SU-DHL-6 (cell line): ENCODE data around the gene HCAR3.

Source experiments
- H2AFZ ChIP-seq: fragments of 200-600 bp; sonication (generic); 2 replicates; pipeline ENCODE4 v1.6.1; 2014; ENCODE audit warnings: low read depth, mild to moderate bottlenecking, moderate library complexity, mixed read lengths, antibody characterized with exemption, low read length; ENCODE audit not compliant: severe bottlenecking
- H3F3A ChIP-seq: fragments of 200-600 bp; shearing (Covaris generic); 2 replicates; pipeline ENCODE4 v1.6.0; 2016; ENCODE audit warnings: antibody characterized with exemption, mild to moderate bottlenecking; ENCODE audit not compliant: insufficient read depth
- H3K27ac ChIP-seq: fragments of 200-600 bp; sonication (generic); 2 replicates; pipeline ENCODE4 v1.5.1; 2016; ENCODE audit warnings: low read depth, mild to moderate bottlenecking, low read length, moderate library complexity, mixed read lengths
- H3K27me3 ChIP-seq: fragments of 200-600 bp; sonication (generic), shearing (Covaris generic); 2 replicates; pipeline ENCODE4 v1.6.0; 2014; ENCODE audit warnings: mild to moderate bottlenecking, low read length
- H3K36me3 ChIP-seq: fragments of 200-600 bp; sonication (generic); 2 replicates; pipeline ENCODE4 v1.6.1; 2014; ENCODE audit warnings: mild to moderate bottlenecking, low read length, mixed read lengths
- H3K4me2 ChIP-seq: fragments of 300-600, 200-600 bp; shearing (Covaris generic), sonication (generic); 2 replicates; pipeline ENCODE4 v1.6.0; 2014; ENCODE audit warnings: low read length, low read depth, mild to moderate bottlenecking; ENCODE audit not compliant: poor library complexity, severe bottlenecking
- H3K4me3 ChIP-seq: fragments of 200-600 bp; sonication (generic); 2 replicates; pipeline ENCODE4 v1.5.1; 2014; ENCODE audit warnings: antibody characterized with exemption, low read length, mild to moderate bottlenecking, mixed read lengths; ENCODE audit not compliant: insufficient read depth, poor library complexity, severe bottlenecking
- H3K79me2 ChIP-seq: fragments of 200-600 bp; sonication (generic); 2 replicates; pipeline ENCODE4 v1.6.1; 2014; ENCODE audit warnings: mild to moderate bottlenecking, low read length, moderate library complexity; ENCODE audit not compliant: insufficient read depth
- H3K9ac ChIP-seq: fragments of 200-600 bp; sonication (generic); 2 replicates; pipeline ENCODE4 v1.7.0; 2014; ENCODE audit warnings: mild to moderate bottlenecking, low read length
- H3K9me2 ChIP-seq: fragments of 200-600 bp; sonication (generic); replicated peaks from 2 replicates; pipeline ENCODE4 v1.6.1; 2014; ENCODE audit warnings: low read length; ENCODE audit not compliant: insufficient read depth
- H3K9me3 ChIP-seq: fragments of 200-600 bp; sonication (generic); 2 replicates; pipeline ENCODE4 v1.6.1; 2014; ENCODE audit warnings: low read length, mixed read lengths; ENCODE audit not compliant: insufficient read depth
- H4K20me1 ChIP-seq: fragments of 200-600 bp; sonication (generic); 2 replicates; pipeline ENCODE4 v1.6.1; 2014; ENCODE audit warnings: low read depth, mild to moderate bottlenecking, antibody characterized with exemption, low read length, moderate library complexity, mixed read lengths
- EZH2phosphoT487 ChIP-seq: fragments of 200-600 bp; sonication (generic), shearing (Covaris generic); conservative IDR thresholded peaks from 2 replicates; pipeline ENCODE4 v1.6.1; 2018; ENCODE audit warnings: mild to moderate bottlenecking, antibody characterized with exemption, low read length, moderate library complexity, mixed read lengths
- TF ChIP-seq, protein P1 (sequence below): fragments of 200-600 bp; sonication (generic); IDR thresholded peaks from one replicate; pipeline ENCODE4 v1.5.1; 2017; ENCODE audit warnings: antibody characterized with exemption, mild to moderate bottlenecking, low read length, moderate library complexity; ENCODE audit not compliant: insufficient read depth, poor library complexity, severe bottlenecking

HCAR3 gene

DNA sequence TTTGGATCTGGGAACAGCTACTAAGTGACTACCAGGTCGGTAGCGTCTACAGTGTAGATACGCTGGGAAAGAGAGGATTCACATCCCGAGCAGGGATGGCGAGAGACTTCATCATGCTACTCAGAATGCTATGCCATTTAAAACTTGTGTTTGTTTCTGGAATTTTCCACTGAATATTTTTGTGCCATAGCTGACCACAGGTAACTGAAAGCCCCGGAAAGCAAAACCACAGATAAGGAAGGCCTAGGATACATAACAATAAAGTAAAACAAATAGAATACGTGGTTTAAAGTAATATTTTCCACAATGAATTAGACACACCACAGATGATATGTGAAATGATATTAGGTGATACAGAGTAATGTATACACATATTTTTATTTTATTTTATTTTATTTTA lies 22.0 kb upstream of the HCAR3 start:
- Histone ChIP-seq H3K9me2 (no peaks in the 10 kb centered on the region), H3K4me2 (no peak overlapping the region), H3K27ac (no peak overlapping the region), H4K20me1 (no peaks in the 10 kb centered on the region), H3K9ac (no peak overlapping the region), H3K9me3 (no peaks in the 10 kb centered on the region), H3F3A (no peaks in the 10 kb centered on the region), H2AFZ (no peak overlapping the region), H3K79me2 (no peaks in the 10 kb centered on the region), H3K36me3 (no peaks in the 10 kb centered on the region), H3K27me3 (no peaks in the 10 kb centered on the region), H3K4me3 (no peak overlapping the region)
- no peak for TF ChIP-seq EZH2phosphoT487
- TF ChIP-seq, protein P1, sequence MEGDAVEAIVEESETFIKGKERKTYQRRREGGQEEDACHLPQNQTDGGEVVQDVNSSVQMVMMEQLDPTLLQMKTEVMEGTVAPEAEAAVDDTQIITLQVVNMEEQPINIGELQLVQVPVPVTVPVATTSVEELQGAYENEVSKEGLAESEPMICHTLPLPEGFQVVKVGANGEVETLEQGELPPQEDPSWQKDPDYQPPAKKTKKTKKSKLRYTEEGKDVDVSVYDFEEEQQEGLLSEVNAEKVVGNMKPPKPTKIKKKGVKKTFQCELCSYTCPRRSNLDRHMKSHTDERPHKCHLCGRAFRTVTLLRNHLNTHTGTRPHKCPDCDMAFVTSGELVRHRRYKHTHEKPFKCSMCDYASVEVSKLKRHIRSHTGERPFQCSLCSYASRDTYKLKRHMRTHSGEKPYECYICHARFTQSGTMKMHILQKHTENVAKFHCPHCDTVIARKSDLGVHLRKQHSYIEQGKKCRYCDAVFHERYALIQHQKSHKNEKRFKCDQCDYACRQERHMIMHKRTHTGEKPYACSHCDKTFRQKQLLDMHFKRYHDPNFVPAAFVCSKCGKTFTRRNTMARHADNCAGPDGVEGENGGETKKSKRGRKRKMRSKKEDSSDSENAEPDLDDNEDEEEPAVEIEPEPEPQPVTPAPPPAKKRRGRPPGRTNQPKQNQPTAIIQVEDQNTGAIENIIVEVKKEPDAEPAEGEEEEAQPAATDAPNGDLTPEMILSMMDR, result no peak

DNA sequence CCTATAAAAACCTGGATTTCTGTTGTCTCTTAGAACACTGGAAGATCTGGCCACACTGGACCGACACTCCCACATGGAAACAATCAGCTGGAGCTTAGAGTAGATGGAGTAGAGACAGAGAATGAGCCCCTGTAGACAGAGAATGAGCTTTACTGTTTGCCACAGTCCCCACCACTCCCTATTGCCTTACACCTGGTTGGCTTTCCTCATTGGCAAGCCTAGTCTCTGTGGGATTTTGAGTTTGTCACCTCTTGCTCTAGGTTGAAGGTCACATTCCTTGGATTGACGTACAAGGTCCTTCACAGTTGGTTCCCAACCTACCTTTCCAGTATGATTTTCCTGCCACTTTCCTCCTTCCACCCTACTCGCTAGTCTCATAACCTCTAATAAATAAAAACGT lies 16.0 kb upstream of the HCAR3 start:
- no peak for TF ChIP-seq EZH2phosphoT487
- TF ChIP-seq, protein P1, result no peak
- Histone ChIP-seq H3K4me3 (no peak overlapping the region), H3F3A (no peaks in the 10 kb centered on the region), H3K27me3 (no peaks in the 10 kb centered on the region), H3K27ac (no peak overlapping the region), H3K9me3 (no peaks in the 10 kb centered on the region), H3K36me3 (no peaks in the 10 kb centered on the region), H2AFZ (no peak overlapping the region), H3K79me2 (no peaks in the 10 kb centered on the region), H3K9me2 (no peaks in the 10 kb centered on the region), H3K9ac (no peak overlapping the region), H4K20me1 (no peaks in the 10 kb centered on the region), H3K4me2 (no peak overlapping the region)

DNA sequence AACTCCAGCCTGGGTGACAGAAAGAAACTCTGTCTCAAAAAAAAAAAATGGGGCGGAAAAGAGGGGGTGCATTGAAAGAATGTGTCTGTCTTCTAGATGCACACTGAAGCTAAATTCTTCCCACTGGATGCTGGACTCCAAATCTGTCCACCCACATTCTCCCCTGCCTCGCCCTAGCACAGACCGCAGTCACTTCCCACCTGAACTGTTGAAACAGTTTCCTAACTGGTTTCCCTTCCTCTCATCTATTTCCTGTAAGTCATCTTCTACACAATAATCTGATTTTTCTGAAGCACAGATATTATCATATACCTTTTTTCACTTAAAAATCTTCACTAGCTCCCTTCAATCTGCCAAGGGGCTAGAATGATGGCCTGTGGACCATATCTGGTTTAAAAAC lies 15.6 kb upstream of the HCAR3 start:
- Histone ChIP-seq H3K9me3 (no peaks in the 10 kb centered on the region), H3K79me2 (no peaks in the 10 kb centered on the region), H4K20me1 (no peaks in the 10 kb centered on the region), H3K4me2 (no peak overlapping the region), H3K4me3 (no peak overlapping the region), H3K36me3 (no peaks in the 10 kb centered on the region), H3K27ac (no peak overlapping the region), H3K27me3 (no peaks in the 10 kb centered on the region), H3K9ac (no peak overlapping the region), H3F3A (no peaks in the 10 kb centered on the region), H2AFZ (no peak overlapping the region), H3K9me2 (no peaks in the 10 kb centered on the region)
- no peak for TF ChIP-seq EZH2phosphoT487

DNA sequence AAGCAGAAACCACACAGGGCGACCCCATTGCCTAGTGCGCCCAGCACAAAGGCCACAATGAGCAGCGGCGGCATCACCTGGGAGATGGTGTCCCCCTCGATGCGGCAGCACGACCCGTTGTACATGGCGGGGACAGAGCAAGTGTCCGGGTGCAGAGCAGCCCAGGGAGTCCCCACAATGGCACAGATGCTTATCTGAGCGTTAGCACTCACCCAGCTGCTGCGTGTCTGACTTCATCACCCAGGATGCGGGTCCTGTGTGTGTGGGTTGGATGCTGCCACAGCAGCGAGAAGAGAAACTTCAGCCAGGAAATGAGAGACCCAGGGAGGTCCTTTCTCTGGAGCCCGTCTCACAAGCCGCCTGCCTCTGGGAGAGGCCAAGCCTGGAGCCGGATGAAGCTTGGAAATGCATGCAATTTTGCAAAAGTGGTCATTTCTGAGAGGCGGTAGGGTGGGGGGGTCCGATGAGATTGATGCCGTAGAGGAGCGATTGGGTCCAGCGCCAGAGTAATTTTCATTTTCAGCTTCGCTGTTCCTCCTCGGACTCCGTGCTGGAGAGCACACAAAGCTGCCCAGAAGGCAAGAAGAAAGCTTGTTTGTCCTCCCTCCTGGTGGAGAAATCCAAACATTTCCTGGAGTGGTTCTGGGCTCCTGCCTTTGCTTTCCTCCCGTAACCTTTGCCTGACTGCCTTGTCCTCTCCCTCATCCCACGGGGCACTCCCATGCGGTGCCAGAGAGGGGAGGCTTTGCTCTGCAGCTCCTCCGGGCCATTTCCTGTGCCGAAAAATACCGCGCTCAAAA lies 13.8 kb upstream of the HCAR3 start, which contains the start of gene HCAR1:
Gene HCAR1, minus strand, starts transcription at position 630 of the 800 bp plus-strand sequence. Its CDS starts 505 bp downstream, at position 125.
- Histone ChIP-seq H4K20me1 (no peaks in the 10 kb centered on the region), H3K9ac (no peak within 1 kb of the TSS), H3K27ac (no peak within 1 kb of the TSS), H3K9me2 (no peaks in the 10 kb centered on the region), H3K9me3 (no peaks in the 10 kb centered on the region), H3K4me2 (no peak within 1 kb of the TSS), H3K4me3 (no peak within 1 kb of the TSS), H2AFZ (no peak within 1 kb of the TSS), H3K36me3 (no peaks in the 10 kb centered on the region), H3F3A (no peaks in the 10 kb centered on the region), H3K27me3 (no peaks in the 10 kb centered on the region), H3K79me2 (no peaks in the 10 kb centered on the region)
- no peak for TF ChIP-seq EZH2phosphoT487
- TF ChIP-seq, protein P1, result no peak
